DOHH2 (cell line): ENCODE data around the gene SPOP.

Source experiments
- H3F3A ChIP-seq: fragments of 200-600 bp; sonication (generic), shearing (Covaris generic); 2 replicates; pipeline ENCODE4 v1.6.0; 2016; ENCODE audit warnings: antibody characterized with exemption, mild to moderate bottlenecking; ENCODE audit not compliant: control insufficient read depth, insufficient read depth
- H3K27ac ChIP-seq: fragments of 200-600 bp; sonication (generic); 2 replicates; pipeline ENCODE4 v1.5.1; 2014; ENCODE audit warnings: low read depth, mild to moderate bottlenecking, low read length, moderate library complexity
- H3K27me3 ChIP-seq: fragments of 200-600 bp; sonication (generic); 2 replicates; pipeline ENCODE4 v1.6.1; 2014; ENCODE audit warnings: mild to moderate bottlenecking, low read length, mixed read lengths; ENCODE audit not compliant: control insufficient read depth
- H3K36me3 ChIP-seq: fragments of 200-600 bp; sonication (generic); 2 replicates; pipeline ENCODE4 v1.6.1; 2014; ENCODE audit warnings: mild to moderate bottlenecking, low read length, moderate library complexity, mixed read lengths; ENCODE audit not compliant: control insufficient read depth
- H3K4me1 ChIP-seq: fragments of 200-600 bp; sonication (generic); 2 replicates; pipeline ENCODE4 v1.6.1; 2014; ENCODE audit warnings: mild to moderate bottlenecking, low read length, mixed read lengths; ENCODE audit not compliant: control insufficient read depth
- H3K4me2 ChIP-seq: fragments of 200-600 bp; sonication (generic); 2 replicates; pipeline ENCODE4 v1.6.0; 2014; ENCODE audit warnings: mild to moderate bottlenecking, low read length, moderate library complexity
- H3K4me3 ChIP-seq: fragments of 200-600 bp; sonication (generic); 2 replicates; pipeline ENCODE4 v1.5.1; 2014; ENCODE audit warnings: mild to moderate bottlenecking, low read length, mixed read lengths
- H3K79me2 ChIP-seq: fragments of 200-600 bp; sonication (generic); 2 replicates; pipeline ENCODE4 v1.6.1; 2014; ENCODE audit warnings: mild to moderate bottlenecking, low read length, mixed read lengths; ENCODE audit not compliant: control insufficient read depth
- H3K9me2 ChIP-seq: fragments of 200-600 bp; sonication (generic); replicated peaks from 2 replicates; pipeline ENCODE4 v1.6.1; 2014; ENCODE audit warnings: mild to moderate bottlenecking, low read length, mixed read lengths; ENCODE audit not compliant: control insufficient read depth
- H3K9me3 ChIP-seq: fragments of 200-600 bp; sonication (generic); 2 replicates; pipeline ENCODE4 v1.6.1; 2014; ENCODE audit warnings: antibody characterized with exemption, low read length, mixed read lengths; ENCODE audit not compliant: control insufficient read depth, insufficient read depth
- H4K20me1 ChIP-seq: fragments of 200-600 bp; sonication (generic); 2 replicates; pipeline ENCODE4 v1.6.0; 2014; ENCODE audit warnings: low read depth, mild to moderate bottlenecking, antibody characterized with exemption, low read length, moderate library complexity; ENCODE audit not compliant: control insufficient read depth, insufficient read depth
- EZH2phosphoT487 ChIP-seq: fragments of 200-600 bp; sonication (generic); IDR thresholded peaks from 2 replicates; pipeline ENCODE4 v1.6.1; 2017; ENCODE audit warnings: borderline replicate concordance, mild to moderate bottlenecking, antibody characterized with exemption, low read length, moderate library complexity, mixed read lengths
- TF ChIP-seq, protein P1 (sequence below): fragments of 200-600 bp; sonication (generic); IDR thresholded peaks from one replicate; pipeline ENCODE4 v1.5.1; 2014; ENCODE audit warnings: antibody characterized with exemption, mild to moderate bottlenecking, low read depth, low read length; ENCODE audit not compliant: poor library complexity, severe bottlenecking

SPOP gene

GRCh38 chr17:49572806-49573420 lies 105.0 kb downstream of the SPOP start:
- H3K4me2 ChIP-seq: no peak overlapping the region
- H3K36me3 ChIP-seq: no peaks in the 10 kb centered on the region
- H3K4me3 ChIP-seq: no peak overlapping the region
- peaks cover 8% of the 10 kb centered on the region; the same call in 1 of the 2 replicates for H3K4me1 ChIP-seq
- no peaks in the 10 kb centered on the region for H3K79me2 ChIP-seq
- H3K9me3 ChIP-seq: no peaks in the 10 kb centered on the region
- H4K20me1 ChIP-seq: no peaks in the 10 kb centered on the region
- no peak for TF ChIP-seq EZH2phosphoT487
- TF ChIP-seq, protein P1, sequence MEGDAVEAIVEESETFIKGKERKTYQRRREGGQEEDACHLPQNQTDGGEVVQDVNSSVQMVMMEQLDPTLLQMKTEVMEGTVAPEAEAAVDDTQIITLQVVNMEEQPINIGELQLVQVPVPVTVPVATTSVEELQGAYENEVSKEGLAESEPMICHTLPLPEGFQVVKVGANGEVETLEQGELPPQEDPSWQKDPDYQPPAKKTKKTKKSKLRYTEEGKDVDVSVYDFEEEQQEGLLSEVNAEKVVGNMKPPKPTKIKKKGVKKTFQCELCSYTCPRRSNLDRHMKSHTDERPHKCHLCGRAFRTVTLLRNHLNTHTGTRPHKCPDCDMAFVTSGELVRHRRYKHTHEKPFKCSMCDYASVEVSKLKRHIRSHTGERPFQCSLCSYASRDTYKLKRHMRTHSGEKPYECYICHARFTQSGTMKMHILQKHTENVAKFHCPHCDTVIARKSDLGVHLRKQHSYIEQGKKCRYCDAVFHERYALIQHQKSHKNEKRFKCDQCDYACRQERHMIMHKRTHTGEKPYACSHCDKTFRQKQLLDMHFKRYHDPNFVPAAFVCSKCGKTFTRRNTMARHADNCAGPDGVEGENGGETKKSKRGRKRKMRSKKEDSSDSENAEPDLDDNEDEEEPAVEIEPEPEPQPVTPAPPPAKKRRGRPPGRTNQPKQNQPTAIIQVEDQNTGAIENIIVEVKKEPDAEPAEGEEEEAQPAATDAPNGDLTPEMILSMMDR: no peak
- peaks cover 67% of the 10 kb centered on the region for H3K27me3 ChIP-seq
- H3K27ac ChIP-seq: no peak overlapping the region
- H3F3A ChIP-seq: peaks cover 4% of the 10 kb centered on the region
- H3K9me2 ChIP-seq: no peaks in the 10 kb centered on the region

DNA sequence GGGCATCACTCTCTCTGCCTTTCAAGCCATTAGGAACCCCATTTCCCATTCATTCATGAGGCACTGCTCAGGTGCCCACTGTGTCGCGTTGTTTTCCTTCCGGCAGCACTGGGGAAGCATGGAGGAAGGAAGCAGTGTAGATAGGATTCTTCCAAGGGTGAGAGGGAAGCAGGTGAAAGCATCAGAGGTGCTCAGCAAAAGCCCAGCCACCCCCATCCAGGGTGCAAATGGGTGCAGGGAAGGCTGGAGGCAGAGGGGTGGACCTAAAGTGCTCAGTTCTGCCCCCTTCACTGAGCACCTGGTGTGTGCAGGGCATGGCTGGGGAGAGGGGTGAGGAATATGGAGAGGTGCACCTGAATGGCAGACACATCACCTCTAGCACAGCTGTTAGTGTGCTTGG lies 105.7 kb downstream of the SPOP start:
- Histone ChIP-seq H3F3A (peaks cover 4% of the 10 kb centered on the region), H3K9me2 (no peaks in the 10 kb centered on the region), H3K27me3 (peaks cover 64% of the 10 kb centered on the region), H3K4me1 (peaks cover 8% of the 10 kb centered on the region; the same call in 1 of the 2 replicates), H3K27ac (no peak overlapping the region), H3K9me3 (no peaks in the 10 kb centered on the region), H3K79me2 (no peaks in the 10 kb centered on the region), H4K20me1 (no peaks in the 10 kb centered on the region), H3K4me3 (no peak overlapping the region), H3K4me2 (no peak overlapping the region), H3K36me3 (no peaks in the 10 kb centered on the region)
- no peak for TF ChIP-seq EZH2phosphoT487
- TF ChIP-seq, protein P1: no peak

DNA sequence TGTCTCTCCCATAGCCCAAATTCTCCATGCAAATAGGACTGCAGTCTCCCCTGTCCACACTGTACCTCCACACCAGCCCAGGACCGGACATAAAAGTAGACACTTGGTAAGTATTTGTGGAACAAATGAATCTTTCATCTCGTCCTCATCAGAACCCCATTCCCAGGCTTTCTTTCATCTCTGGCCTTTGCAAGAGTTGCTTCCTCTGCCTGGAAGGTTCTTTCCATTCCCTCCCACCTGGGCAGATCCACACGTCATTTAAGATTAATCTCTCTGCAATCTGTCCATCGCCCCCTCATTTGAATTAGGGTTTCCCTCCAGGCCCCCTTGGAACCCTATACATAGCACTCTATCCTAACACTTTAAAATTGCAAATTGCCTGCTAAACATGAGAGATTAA lies 106.1 kb downstream of the SPOP start:
- H3K36me3 ChIP-seq: no peaks in the 10 kb centered on the region
- TF ChIP-seq EZH2phosphoT487: no peak
- TF ChIP-seq, protein P1: no peak
- no peak overlapping the region for H3K4me2 ChIP-seq
- no peak overlapping the region for H3K4me3 ChIP-seq
- no peaks in the 10 kb centered on the region for H3K79me2 ChIP-seq
- H3F3A ChIP-seq: peaks cover 4% of the 10 kb centered on the region
- H3K9me2 ChIP-seq: no peaks in the 10 kb centered on the region
- peaks cover 59% of the 10 kb centered on the region for H3K27me3 ChIP-seq
- H3K9me3 ChIP-seq: no peaks in the 10 kb centered on the region
- H3K27ac ChIP-seq: no peak overlapping the region
- no peaks in the 10 kb centered on the region for H4K20me1 ChIP-seq
- peaks cover 8% of the 10 kb centered on the region; the same call in 1 of the 2 replicates for H3K4me1 ChIP-seq
